GM12878 (cell line): ENCODE measurements around the gene EFNB2. TPM values are rescaled to one million over a fixed set of nuclear protein-coding genes. Genes with fewer than 3 reads are reported as not detected.

Experiments
- ATAC-seq: fragments of 200-7000 bp; cut with Tn5 transposase; 3 replicates; pipeline ENCODE4 v1.9.1; 2020; ENCODE audit warnings: mild to moderate bottlenecking, moderate library complexity
- BruUV-seq: library from RNA; stranded (reverse); fragments of 400-500 nt; replicated peaks from 2 replicates; lab custom pipeline; 2021; lab: Mats Ljungman, UMichigan
- CTCF ChIA-PET: fragments of 300-600 bp; sonication (Branson Sonifier 250); formaldehyde crosslinking; extraction: SDS; loops from one replicate; lab custom pipeline; 2021; ENCODE audit warnings: inconsistent platforms; lab: Yijun Ruan, JAX
- POLR2A ChIA-PET: fragments of 350-600 bp; formaldehyde crosslinking; extraction: SDS; loops from one replicate; lab custom pipeline; 2021; ENCODE audit warnings: inconsistent platforms; lab: Charles Lee
- RAD21 ChIA-PET: fragments of 300-600 bp; sonication (Branson Sonifier 250); formaldehyde crosslinking; loops from one replicate; lab custom pipeline; 2023; ENCODE audit warnings: antibody characterized with exemption; ENCODE audit not compliant: unreplicated experiment; lab: Charles Lee
- SMC1A ChIA-PET: fragments of 300-600 bp; sonication (Branson Sonifier 250); formaldehyde crosslinking; loops from one replicate; lab custom pipeline; 2023; ENCODE audit not compliant: unreplicated experiment, uncharacterized antibody; lab: Charles Lee
- DNase-seq: peaks from one replicate; pipeline ENCODE4 v3.0.0-alpha.2; 2011; ENCODE audit warnings: low read depth, low spot score
- FAIRE-seq: peaks from 3 replicates; lab custom pipeline; 2011; peaks lifted over from hg19 to GRCh38; lab: Jason Lieb, UNC
- H2AFZ ChIP-seq: 2 replicates; pipeline ENCODE4 v1.6.0; 2011; ENCODE audit warnings: low read depth, low read length, control low read depth; ENCODE audit not compliant: control insufficient read depth
- H3K27ac ChIP-seq: 2 replicates; pipeline ENCODE4 v1.5.1; 2011; ENCODE audit warnings: control low read depth; ENCODE audit not compliant: control insufficient read depth, insufficient read depth
- H3K27me3 ChIP-seq, 2 experiments: replicated peaks in 1 of 2; 2 replicates each; pipeline versions ENCODE4 v1.6.0 to v1.6.1; 2011; ENCODE audit warnings: low read length in 1 of 2; ENCODE audit not compliant: control insufficient read depth in 2 of 2, insufficient read depth in 2 of 2
- H3K36me3 ChIP-seq, 2 experiments: 2 replicates each; pipeline ENCODE4 v1.5.1; 2011; ENCODE audit warnings: low read length in 1 of 2; ENCODE audit not compliant: control insufficient read depth in 2 of 2, insufficient read depth in 2 of 2
- H3K4me1 ChIP-seq: 2 replicates; pipeline ENCODE4 v1.6.1; 2011; ENCODE audit warnings: mild to moderate bottlenecking, low read length, moderate library complexity, mixed read lengths; ENCODE audit not compliant: control insufficient read depth, insufficient read depth
- H3K4me2 ChIP-seq: 2 replicates; pipeline ENCODE4 v1.6.0; 2011; ENCODE audit warnings: control low read depth; ENCODE audit not compliant: control insufficient read depth, insufficient read depth
- H3K4me3 ChIP-seq: fragments of 200-600 bp; sonication (generic); 2 replicates; pipeline ENCODE4 v1.5.1; 2016
- H3K79me2 ChIP-seq: 2 replicates; pipeline ENCODE4 v1.6.0; 2011; ENCODE audit warnings: low read length; ENCODE audit not compliant: control insufficient read depth, insufficient read depth
- H3K9ac ChIP-seq: 2 replicates; pipeline ENCODE4 v1.8.0; 2011; ENCODE audit warnings: low read length, control low read depth, mixed read lengths; ENCODE audit not compliant: control insufficient read depth, insufficient read depth
- H3K9me3 ChIP-seq: replicated peaks from 3 replicates; pipeline ENCODE4 v1.5.1; 2011; ENCODE audit warnings: mild to moderate bottlenecking, low read length; ENCODE audit not compliant: control insufficient read depth, insufficient read depth
- H4K20me1 ChIP-seq: 2 replicates; pipeline ENCODE4 v1.6.0; 2011; ENCODE audit not compliant: control insufficient read depth, insufficient read depth
- EP300 ChIP-seq, 2 experiments: fragments of 150-350 bp in 1 of 2; IDR thresholded peaks; 2 replicates each; pipeline ENCODE4 v1.6.1; 2011 to 2012; ENCODE audit warnings: low read depth in 2 of 2, low read length in 2 of 2, borderline replicate concordance in 1 of 2, improper control_type of control experiment in 1 of 2, inconsistent platforms in 1 of 2; ENCODE audit not compliant: control insufficient read depth in 1 of 2
- HCFC1 ChIP-seq: fragments of 150-350 bp; IDR thresholded peaks from 2 replicates; pipeline ENCODE4 v1.6.1; 2014; ENCODE audit warnings: low read length
- KLF5 ChIP-seq: fragments of 450-650 bp; IDR thresholded peaks from 2 replicates; pipeline ENCODE4 v1.6.1; 2014; ENCODE audit warnings: mild to moderate bottlenecking; ENCODE audit not compliant: partially characterized antibody
- NFIC ChIP-seq: IDR thresholded peaks from 2 replicates; pipeline ENCODE4 v1.6.1; 2012; ENCODE audit warnings: low read depth, mild to moderate bottlenecking, inconsistent platforms, low read length, moderate library complexity
- WGBS: methylation state at CpG from one replicate; pipeline ENCODE4 v1.1.6; 2016; ENCODE audit warnings: low lambda C conversion rate; ENCODE audit not compliant: insufficient replicate concordance, insufficient coverage; ENCODE audit errors: missing lambda C conversion rate; 5-methylcytosine and 5-hydroxymethylcytosine counted together
- in situ Hi-C: fragments of 300-500 bp; cut with MboI; formaldehyde crosslinking; loops from 9 replicates; pipeline ENCODE4 v1.14.3; 2018; ENCODE audit warnings: mixed read lengths
- intact Hi-C: fragments of 100-400 bp; cut with micrococcal nuclease; formaldehyde crosslinking; loops from one replicate; pipeline ENCODE4 v1.14.2; 2022; ENCODE audit not compliant: unreplicated experiment
- polyA plus RNA-seq, 11 experiments: library from polyadenylated mRNA; depleted of rRNA in 4 of 11; unstranded in 6 of 11; stranded (reverse) in 5 of 11; fragments of >200 nt; fragmentation: Nextera tagmentation in 4 of 11; fragmentation: Illumina TruSeq in 1 of 11; extraction: Ambion mirVana in 4 of 11; extraction: Trizol in 1 of 11; gene quantifications; 1 replicate in 1 of 11; 2 replicates in 10 of 11; pipeline versions ENCODE4 v1.2.1 to v1.2.3, GENCODE V29; 2011 to 2016; ENCODE audit warnings: inconsistent platforms in 2 of 11, missing spikeins in 2 of 11, low read depth in 1 of 11
- total RNA-seq, 4 experiments: library from RNA; depleted of rRNA in 3 of 4; stranded (reverse); fragments of >200 nt in 3 of 4; fragmentation: Illumina TruSeq in 1 of 4; extraction: Trizol in 1 of 4; gene quantifications; 2 replicates each; pipeline versions ENCODE4 v1.2.1 to v1.2.3, GENCODE V29; 2013 to 2021

Gene EFNB2
- total and polyA plus RNA-seq, 10 of the 15 experiments (the other 5 are each of a cell fraction or from before 2014, with no cell fraction given) = 0.12 to 1.5 (median 0.31) TPM; not detected in 1

- Histone ChIP-seq H3K36me3 (no peaks in the 10 kb centered on the region), H3K27ac (no peak overlapping the region), H2AFZ (no peak overlapping the region), H3K4me1 (no peaks in the 10 kb centered on the region), H3K9me3 (no peaks in the 10 kb centered on the region; the same call in 2 of the 3 replicates), H3K79me2 (no peaks in the 10 kb centered on the region), H4K20me1 (no peaks in the 10 kb centered on the region)
- in situ Hi-C loops (loop anchor here (25.0 kb wide), 1 partner anchor 1542 kb away; no protein-coding TSS in a partner anchor), intact Hi-C loops (loop anchor here (10.0 kb wide), 2 partner anchors 155 to 1755 kb away; no protein-coding TSS in a partner anchor)
- DNase-seq (no peak), FAIRE-seq (no peak)
- SMC1A ChIA-PET = interaction anchor here (0.7 to 1.8 kb wide), 2 partner anchors 15 to 1140 kb away, joined by 3 to 10 read pairs; no protein-coding TSS in a partner anchor
- BruUV-seq = no TSS peak
- TF ChIP-seq EP300 (IDR thresholded peaks at IDR 0.05; ENCODE audit: borderline replicate concordance in 1 of 2, control insufficient read depth in 1 of 2, low read depth in 2 of 2, low read length in 2 of 2) (no peak), HCFC1 (no peak), KLF5 (no peak), NFIC (no peak)
- TF ChIP-seq, all 136 proteins: peak for 0
- peaks cover 2 to 17% of the 10 kb centered on the region in 2 experiments; a peak in 2 of 4 replicates for H3K27me3 ChIP-seq
- H3K4me2 ChIP-seq = no peak overlapping the region
- no peak overlapping the region for H3K4me3 ChIP-seq
- no peak for ATAC-seq
- H3K9ac ChIP-seq = no peak overlapping the region
- POLR2A ChIA-PET = no interaction called here
- CTCF ChIA-PET = interaction anchor here (0.8 to 2.0 kb wide), 2 partner anchors 8 to 90 kb away, joined by 3 to 9 read pairs; no protein-coding TSS in a partner anchor
- whole genome bisulfite sequencing = 76% methylated on average over 8 of the region's 8 CpGs
- RAD21 ChIA-PET = interaction anchor here (1.6 kb wide), 1 partner anchor 448 kb away, joined by 6 read pairs; no protein-coding TSS in a partner anchor
These were observed 5.9 kb downstream of the EFNB2 start for GRCh38 chr13:106529415-106530170.
